ENCODE data around the gene NFIB.

NFIB gene

GRCh38 chr9:14236591-14236990 lies 77.3 kb downstream of the NFIB start:
- no peak for DNase-seq

- no peak for DNase-seq
Observed at GRCh38 chr9:14232111-14232510, 81.8 kb downstream of the NFIB start.

GRCh38 chr9:14231196-14231990 lies 82.5 kb downstream of the NFIB start:
- DNase-seq, result no peak

- DNase-seq, result no peak
Observed at GRCh38 chr9:14228602-14229001, 85.3 kb downstream of the NFIB start.

GRCh38 chr9:14226855-14227532 lies 86.9 kb downstream of the NFIB start:
- no peak for DNase-seq

- no peak for DNase-seq
Observed at GRCh38 chr9:14223081-14223480, 90.9 kb downstream of the NFIB start.

- DNase-seq, result no peak
Observed at GRCh38 chr9:14222149-14222835, 91.6 kb downstream of the NFIB start.

GRCh38 chr9:14221558-14221957 lies 92.4 kb downstream of the NFIB start:
- no peak for DNase-seq

- DNase-seq, result no peak
Observed at GRCh38 chr9:14221119-14221518, 92.8 kb downstream of the NFIB start.

GRCh38 chr9:14220256-14220655 lies 93.7 kb downstream of the NFIB start:
- no peak for DNase-seq

GRCh38 chr9:14219850-14220249 lies 94.1 kb downstream of the NFIB start:
- no peak for DNase-seq

GRCh38 chr9:14218253-14218652 lies 95.7 kb downstream of the NFIB start:
- DNase-seq, result no peak

GRCh38 chr9:14216612-14217194 lies 97.2 kb downstream of the NFIB start:
- no peak for DNase-seq

- no peak for DNase-seq
Observed at GRCh38 chr9:14215614-14216013, 98.3 kb downstream of the NFIB start.

- DNase-seq, result no peak
Observed at GRCh38 chr9:14214693-14215092, 99.2 kb downstream of the NFIB start.

GRCh38 chr9:14214065-14214684 lies 99.8 kb downstream of the NFIB start:
- DNase-seq, result no peak

GRCh38 chr9:14213504-14213903 lies 100.4 kb downstream of the NFIB start:
- DNase-seq, result no peak

GRCh38 chr9:14212697-14213420 lies 101.1 kb downstream of the NFIB start:
- DNase-seq, result no peak

- DNase-seq, result no peak
Observed at GRCh38 chr9:14212077-14212476, 101.9 kb downstream of the NFIB start.

GRCh38 chr9:14211564-14211963 lies 102.4 kb downstream of the NFIB start:
- no peak for DNase-seq

GRCh38 chr9:14210428-14210827 lies 103.5 kb downstream of the NFIB start:
- DNase-seq, result no peak

All from activated CD4-positive, alpha-beta T cell treated with anti-CD3 and anti-CD28 coated beads, Interleukin-10, Interleukin-2, amounts not matched to agents 100 ng/mL and 50 ng/mL, durations not matched to agents 16 hours and 8 hours (primary cell).